ENCODE data around the gene LPP. TPM values are rescaled to one million over a fixed set of nuclear protein-coding genes. Genes with fewer than 3 reads are reported as not detected.

LPP gene
- total and polyA plus RNA-seq, 9 donors = 15.9 to 280 (median 134) TPM

- H3K4me1 ChIP-seq (ENCODE audit: insufficient read depth) = peaks cover 3% of the 10 kb centered on the region
Measured at GRCh38 chr3:188360364-188360881, 206.5 kb downstream of the LPP start.

GRCh38 chr3:188361888-188362287, 207.9 kb downstream of the LPP start:
- H3K9me3 ChIP-seq = no peaks in the 10 kb centered on the region
- TF ChIP-seq EP300 (IDR thresholded peaks at IDR 0.05) = no peak
- TF ChIP-seq CTCF (IDR thresholded peaks at IDR 0.05) = no peak
- no peak for TF ChIP-seq POLR2A (IDR thresholded peaks at IDR 0.05)
- no peak for DNase-seq
- no peaks in the 10 kb centered on the region for H3K36me3 ChIP-seq
- no peak overlapping the region for H3K4me3 ChIP-seq
- intact Hi-C loops (cut with DNase I) = no loop called here
- no peaks in the 10 kb centered on the region for H3K27me3 ChIP-seq
- peaks cover 3% of the 10 kb centered on the region for H3K4me1 ChIP-seq (ENCODE audit: insufficient read depth)
- no peak overlapping the region for H3K27ac ChIP-seq
- WGBS, 3 donors = 85 to 95% (median 86%) methylated on average over 7 of the region's 7 CpGs

More at GRCh38 chr3:188360364-188360881, 206.5 kb downstream of the LPP start:
- Histone ChIP-seq H3K36me3 (no peaks in the 10 kb centered on the region), H3K4me3 (no peak overlapping the region), H3K27me3 (no peaks in the 10 kb centered on the region), H3K9me3 (no peaks in the 10 kb centered on the region), H3K27ac (no peak overlapping the region)
- intact Hi-C loops (cut with DNase I) = no loop called here
- no peak for DNase-seq
- TF ChIP-seq CTCF (IDR thresholded peaks at IDR 0.05) (no peak), EP300 (IDR thresholded peaks at IDR 0.05) (no peak), POLR2A (IDR thresholded peaks at IDR 0.05) (no peak)
- 91 to 95% (median 92%) methylated on average over 3 of the region's 3 CpGs for WGBS, 3 donors

GRCh38 chr3:188362405-188362831, 208.5 kb downstream of the LPP start:
- no peak overlapping the region for H3K4me3 ChIP-seq
- TF ChIP-seq EP300 (IDR thresholded peaks at IDR 0.05) = no peak
- TF ChIP-seq CTCF (IDR thresholded peaks at IDR 0.05) = no peak
- TF ChIP-seq POLR2A (IDR thresholded peaks at IDR 0.05) = no peak
- H3K9me3 ChIP-seq = no peaks in the 10 kb centered on the region
- H3K27ac ChIP-seq = no peak overlapping the region
- DNase-seq = no peak
- no peaks in the 10 kb centered on the region for H3K36me3 ChIP-seq
- intact Hi-C loops (cut with DNase I) = no loop called here
- WGBS, 3 donors = 53 to 60% (median 58%) methylated on average over 10 of the region's 10 CpGs
- H3K27me3 ChIP-seq = no peaks in the 10 kb centered on the region
- H3K4me1 ChIP-seq (ENCODE audit: insufficient read depth) = peaks cover 1% of the 10 kb centered on the region

- no peak for DNase-seq
- no peaks in the 10 kb centered on the region for H3K36me3 ChIP-seq
- no peak overlapping the region for H3K4me3 ChIP-seq
- intact Hi-C loops (cut with DNase I) = no loop called here
- H3K27me3 ChIP-seq = no peaks in the 10 kb centered on the region
- peaks cover 1% of the 10 kb centered on the region for H3K4me1 ChIP-seq (ENCODE audit: insufficient read depth)
- no peaks in the 10 kb centered on the region for H3K9me3 ChIP-seq
- WGBS, 3 donors = 95 to 98% (median 98%) methylated on average over 5 of the region's 5 CpGs
- no peak overlapping the region for H3K27ac ChIP-seq
- no peak for TF ChIP-seq EP300 (IDR thresholded peaks at IDR 0.05)
- no peak for TF ChIP-seq POLR2A (IDR thresholded peaks at IDR 0.05)
- no peak for TF ChIP-seq CTCF (IDR thresholded peaks at IDR 0.05)
Measured at GRCh38 chr3:188365184-188365583, 211.2 kb downstream of the LPP start.

Data from ovary (tissue), 9 donors.